ENCODE results near the gene TBX2. TPM values are rescaled to one million over a fixed set of nuclear protein-coding genes. Genes with fewer than 3 reads are reported as not detected.

The TBX2 gene
- total RNA-seq, 2 experiments from 2014 or later, result not detected

- Mint-ChIP-seq H3K27me3 (peaks cover 47% of the 10 kb centered on the region), H3K27ac (no peak overlapping the region), H3K9me3 (no peaks in the 10 kb centered on the region), H3K36me3 (no peaks in the 10 kb centered on the region), H3K4me1 (peaks cover 12% of the 10 kb centered on the region), H3K4me3 (no peak overlapping the region)
- ATAC-seq (ENCODE audit: low read depth) (no peak), DNase-seq (no peak)
- POLR2A ChIA-PET, result no interaction called here
Observed at GRCh38 chr17:61396586-61397085, 3.0 kb upstream of the TBX2 start.

- H3K4me3 Mint-ChIP-seq, result no peak overlapping the region
- H3K9me3 Mint-ChIP-seq, result no peaks in the 10 kb centered on the region
- H3K27ac Mint-ChIP-seq, result no peak overlapping the region
- ATAC-seq (ENCODE audit: low read depth) (no peak), DNase-seq (no peak)
- H3K4me1 Mint-ChIP-seq, result peaks cover 12% of the 10 kb centered on the region
- H3K27me3 Mint-ChIP-seq, result peaks cover 50% of the 10 kb centered on the region
- no peaks in the 10 kb centered on the region for H3K36me3 Mint-ChIP-seq
- POLR2A ChIA-PET, result no interaction called here
Observed at GRCh38 chr17:61397086-61397842, 2.4 kb upstream of the TBX2 start.

- peak overlapping the region; percentile 60 for H3K27ac Mint-ChIP-seq
- H3K4me3 Mint-ChIP-seq, result peak overlapping the region; percentile 60
- no peaks in the 10 kb centered on the region for H3K9me3 Mint-ChIP-seq
- POLR2A ChIA-PET, result no interaction called here
- peaks cover 65% of the 10 kb centered on the region for H3K27me3 Mint-ChIP-seq
- no peak for ATAC-seq (ENCODE audit: low read depth)
- DNase-seq, result no peak
- H3K4me1 Mint-ChIP-seq, result peaks cover 26% of the 10 kb centered on the region
- H3K36me3 Mint-ChIP-seq, result no peaks in the 10 kb centered on the region
Observed at GRCh38 chr17:61398721-61399130, 917 bp upstream of the TBX2 start.

- no peak overlapping the region for H3K27ac Mint-ChIP-seq
- H3K27me3 Mint-ChIP-seq, result peaks cover 66% of the 10 kb centered on the region
- POLR2A ChIA-PET, result no interaction called here
- no peaks in the 10 kb centered on the region for H3K36me3 Mint-ChIP-seq
- H3K4me3 Mint-ChIP-seq, result peak overlapping the region; percentile 51
- DNase-seq, result no peak
- no peak for ATAC-seq (ENCODE audit: low read depth)
- peaks cover 29% of the 10 kb centered on the region for H3K4me1 Mint-ChIP-seq
- H3K9me3 Mint-ChIP-seq, result no peaks in the 10 kb centered on the region
Observed at GRCh38 chr17:61400066-61400716, 548 bp downstream of the TBX2 start.

GRCh38 chr17:61400717-61401388 is 1.2 kb downstream of the TBX2 start:
- peaks cover 60% of the 10 kb centered on the region for H3K27me3 Mint-ChIP-seq
- H3K4me3 Mint-ChIP-seq, result peak overlapping the region; percentile 51
- POLR2A ChIA-PET, result no interaction called here
- DNase-seq, result no peak
- no peaks in the 10 kb centered on the region for H3K36me3 Mint-ChIP-seq
- H3K27ac Mint-ChIP-seq, result no peak overlapping the region
- no peak for ATAC-seq (ENCODE audit: low read depth)
- H3K9me3 Mint-ChIP-seq, result no peaks in the 10 kb centered on the region
- peaks cover 27% of the 10 kb centered on the region for H3K4me1 Mint-ChIP-seq

- Mint-ChIP-seq H3K4me1 (peaks cover 27% of the 10 kb centered on the region), H3K9me3 (no peaks in the 10 kb centered on the region), H3K4me3 (no peak overlapping the region), H3K27ac (no peak overlapping the region), H3K36me3 (no peaks in the 10 kb centered on the region), H3K27me3 (peaks cover 65% of the 10 kb centered on the region)
- POLR2A ChIA-PET, result no interaction called here
- no peak for DNase-seq
- no peak for ATAC-seq (ENCODE audit: low read depth)
Observed at GRCh38 chr17:61401389-61402072, 1.9 kb downstream of the TBX2 start.

GRCh38 chr17:61402073-61402541 is 2.5 kb downstream of the TBX2 start:
- H3K9me3 Mint-ChIP-seq, result no peaks in the 10 kb centered on the region
- ATAC-seq (ENCODE audit: low read depth), result no peak
- peak overlapping the region; percentile 61 for H3K4me3 Mint-ChIP-seq
- H3K4me1 Mint-ChIP-seq, result peaks cover 27% of the 10 kb centered on the region
- no peaks in the 10 kb centered on the region for H3K36me3 Mint-ChIP-seq
- peaks cover 71% of the 10 kb centered on the region for H3K27me3 Mint-ChIP-seq
- no peak for DNase-seq
- POLR2A ChIA-PET, result no interaction called here
- no peak overlapping the region for H3K27ac Mint-ChIP-seq

- Mint-ChIP-seq H3K27ac (peak overlapping the region; percentile 23), H3K9me3 (no peaks in the 10 kb centered on the region), H3K4me3 (peak overlapping the region; percentile 61), H3K4me1 (peaks cover 22% of the 10 kb centered on the region), H3K36me3 (no peaks in the 10 kb centered on the region), H3K27me3 (peaks cover 74% of the 10 kb centered on the region)
- no peak for DNase-seq
- POLR2A ChIA-PET, result no interaction called here
- no peak for ATAC-seq (ENCODE audit: low read depth)
Observed at GRCh38 chr17:61402978-61403800, 3.5 kb downstream of the TBX2 start.

- Mint-ChIP-seq H3K4me1 (peaks cover 20% of the 10 kb centered on the region), H3K27ac (no peak overlapping the region), H3K36me3 (no peaks in the 10 kb centered on the region), H3K27me3 (peaks cover 75% of the 10 kb centered on the region), H3K4me3 (peak overlapping the region; percentile 61), H3K9me3 (no peaks in the 10 kb centered on the region)
- no peak for DNase-seq
- POLR2A ChIA-PET, result no interaction called here
- ATAC-seq (ENCODE audit: low read depth), result no peak
Observed at GRCh38 chr17:61403801-61404662, 4.4 kb downstream of the TBX2 start.

GRCh38 chr17:61404663-61404912 is 4.9 kb downstream of the TBX2 start:
- no peaks in the 10 kb centered on the region for H3K36me3 Mint-ChIP-seq

GRCh38 chr17:61404913-61405685 is 5.5 kb downstream of the TBX2 start:
- DNase-seq, result no peak
- Mint-ChIP-seq H3K27me3 (peaks cover 79% of the 10 kb centered on the region), H3K9me3 (no peaks in the 10 kb centered on the region), H3K27ac (no peak overlapping the region), H3K4me1 (peaks cover 23% of the 10 kb centered on the region), H3K36me3 (no peaks in the 10 kb centered on the region), H3K4me3 (no peak overlapping the region)
- no peak for ATAC-seq (ENCODE audit: low read depth)
- POLR2A ChIA-PET, result no interaction called here

More at GRCh38 chr17:61404663-61404912, 4.9 kb downstream of the TBX2 start:
- no peak for DNase-seq
- Mint-ChIP-seq H3K27me3 (peaks cover 76% of the 10 kb centered on the region), H3K9me3 (no peaks in the 10 kb centered on the region), H3K4me3 (no peak overlapping the region), H3K4me1 (peaks cover 20% of the 10 kb centered on the region), H3K27ac (no peak overlapping the region)
- ATAC-seq (ENCODE audit: low read depth), result no peak
- POLR2A ChIA-PET, result no interaction called here

Data from activated naive CD8-positive, alpha-beta T cell treated with anti-CD3 and anti-CD28 coated beads, Interleukin-2, amount 10 ng/mL, durations not matched to agents 7 days and 5 days (primary cell).